ENCODE results near the gene HTRA3. TPM values are rescaled to one million over a fixed set of nuclear protein-coding genes. Genes with fewer than 3 reads are reported as not detected.

HTRA3 gene
- total and polyA plus RNA-seq, 2 experiments from 2014 or later: 3.2 to 5.2 TPM

DNA sequence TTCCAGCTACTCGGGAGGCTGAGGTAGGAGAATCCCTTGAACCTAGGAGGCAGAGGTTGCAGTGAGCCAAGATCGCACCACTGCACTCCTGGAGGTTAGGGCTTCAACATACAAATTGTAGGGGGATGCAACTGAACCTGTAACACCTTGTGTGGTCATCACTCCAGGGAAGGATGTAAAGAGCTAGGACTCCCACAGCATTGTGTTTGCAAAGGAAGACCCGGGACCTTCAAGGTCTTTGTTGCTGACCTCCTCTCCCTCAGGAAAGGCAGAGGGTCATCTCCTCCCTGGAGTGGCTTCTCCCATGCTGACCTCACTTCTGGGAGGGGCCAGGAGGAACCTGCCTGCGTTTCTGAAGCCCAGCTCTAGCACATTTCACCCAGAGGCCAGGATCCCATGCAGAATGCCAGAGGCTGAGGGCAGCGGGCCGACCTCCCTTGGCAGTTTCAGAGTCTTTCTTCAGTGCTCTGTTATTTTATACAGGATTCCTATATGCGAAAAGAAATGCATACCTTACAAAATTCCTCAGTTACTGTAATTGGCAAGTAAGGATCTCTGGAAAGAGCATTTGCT, 80.2 kb downstream of the HTRA3 start:
- H3K9me3 ChIP-seq (ENCODE audit: low read depth): no peaks in the 10 kb centered on the region
- H3K9me2 ChIP-seq (ENCODE audit: insufficient read depth): no peaks in the 10 kb centered on the region
- in situ Hi-C loops (cut with MboI): no loop called here
- peaks cover 4% of the 10 kb centered on the region; the same call in 1 of the 2 replicates for H3K4me1 ChIP-seq (ENCODE audit: insufficient read depth)
- no peak overlapping the region for H2AFZ ChIP-seq
- no peaks in the 10 kb centered on the region for H4K20me1 ChIP-seq (ENCODE audit: insufficient read depth)
- H3K27me3 ChIP-seq (replicated peaks; ENCODE audit: insufficient read depth): peaks cover 12% of the 10 kb centered on the region
- no peak overlapping the region for H3K4me2 ChIP-seq (ENCODE audit: unreplicated experiment)
- H3K27ac ChIP-seq: no peak overlapping the region
- H3K79me2 ChIP-seq (ENCODE audit: insufficient read depth): no peaks in the 10 kb centered on the region
- no peaks in the 10 kb centered on the region for H3F3A ChIP-seq (ENCODE audit: insufficient read depth)
- H3K9ac ChIP-seq: no peak overlapping the region
- 54 to 61% methylated on average over 7 of the region's 7 CpGs for WGBS, 2 experiments (ENCODE audit: low coverage in 1 of 2, low lambda C conversion rate in 2 of 2, missing lambda C conversion rate in 2 of 2)
- TF ChIP-seq EZH2 (IDR thresholded peaks at IDR 0.05; ENCODE audit: insufficient read depth, poor library complexity, severe bottlenecking): no peak
- TF ChIP-seq EZH2phosphoT487 (IDR thresholded peaks at IDR 0.05; ENCODE audit: insufficient read depth, low read depth): no peak
- DNase-seq: no peak
- H3K36me3 ChIP-seq (ENCODE audit: low read depth): no peaks in the 10 kb centered on the region
- no peak overlapping the region for H3K4me3 ChIP-seq

DNA sequence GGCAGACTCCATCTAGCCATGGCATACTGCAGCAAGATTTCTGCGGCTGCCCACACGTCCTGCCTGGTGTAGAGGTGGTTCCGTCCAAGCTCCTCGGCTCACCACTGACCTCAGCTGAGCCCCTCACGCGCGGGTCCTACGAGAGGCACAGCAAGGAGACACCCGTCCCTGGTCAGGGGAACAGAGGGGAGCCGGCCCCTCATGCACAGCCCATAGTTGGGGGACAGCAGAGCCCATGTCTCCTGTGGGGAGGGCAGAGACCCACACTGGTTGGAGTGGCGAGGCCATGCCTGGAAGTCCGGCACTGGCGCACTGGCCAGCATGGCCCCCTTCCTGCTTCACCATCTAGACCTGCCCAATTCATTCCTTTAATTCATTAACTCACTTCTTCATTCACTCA, 80.8 kb downstream of the HTRA3 start:
- WGBS, 2 experiments (ENCODE audit: low coverage in 1 of 2, low lambda C conversion rate in 2 of 2, missing lambda C conversion rate in 2 of 2): 89 to 91% methylated on average over 13 of the region's 13 CpGs

DNA sequence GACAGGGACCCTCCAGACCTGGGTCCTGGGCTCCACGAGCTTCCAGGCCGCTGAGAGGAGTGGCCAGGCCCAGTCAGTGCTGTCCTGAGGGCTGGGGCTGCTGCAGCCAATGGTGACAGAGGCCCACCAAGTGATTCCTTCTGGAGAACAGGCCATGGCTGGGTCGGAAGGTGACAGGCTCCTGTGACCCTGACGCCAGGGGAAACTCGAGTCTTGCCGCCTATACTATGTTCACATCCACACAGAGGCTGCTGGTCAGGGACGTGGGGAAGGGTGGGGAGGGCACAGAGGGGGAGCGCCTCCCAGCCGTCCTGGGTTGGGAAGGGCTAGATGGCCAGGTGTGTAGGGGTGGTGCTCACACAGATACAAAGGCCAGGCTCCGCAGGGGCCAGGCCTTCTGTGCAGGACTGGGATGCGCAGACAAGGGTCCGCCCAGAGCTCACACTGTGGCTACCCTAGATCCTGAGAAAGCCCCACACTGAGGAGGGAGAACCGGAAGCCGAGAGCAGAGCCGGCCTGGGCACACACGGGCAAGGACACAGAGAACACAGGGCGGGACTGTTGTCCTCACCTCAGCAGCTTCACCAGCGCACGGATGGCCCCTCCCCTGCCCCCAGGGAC, 81.4 kb downstream of the HTRA3 start:
- H3K9ac ChIP-seq: no peak overlapping the region
- peaks cover 12% of the 10 kb centered on the region for H3K27me3 ChIP-seq (replicated peaks; ENCODE audit: insufficient read depth)
- no peak overlapping the region for H3K27ac ChIP-seq
- in situ Hi-C loops (cut with MboI): no loop called here
- H3K4me2 ChIP-seq (ENCODE audit: unreplicated experiment): no peak overlapping the region
- H2AFZ ChIP-seq: no peak overlapping the region
- no peaks in the 10 kb centered on the region for H3F3A ChIP-seq (ENCODE audit: insufficient read depth)
- 69 to 73% methylated on average over 9 to 19 of the region's 19 CpGs for WGBS, 2 experiments (ENCODE audit: low coverage in 1 of 2, low lambda C conversion rate in 2 of 2, missing lambda C conversion rate in 2 of 2)
- no peak overlapping the region for H3K4me3 ChIP-seq
- H3K9me3 ChIP-seq (ENCODE audit: low read depth): no peaks in the 10 kb centered on the region
- H3K4me1 ChIP-seq (ENCODE audit: insufficient read depth): peaks cover 10% of the 10 kb centered on the region
- H4K20me1 ChIP-seq (ENCODE audit: insufficient read depth): no peaks in the 10 kb centered on the region
- TF ChIP-seq EZH2phosphoT487 (IDR thresholded peaks at IDR 0.05; ENCODE audit: insufficient read depth, low read depth) (no peak), EZH2 (IDR thresholded peaks at IDR 0.05; ENCODE audit: insufficient read depth, poor library complexity, severe bottlenecking) (no peak)
- no peaks in the 10 kb centered on the region for H3K79me2 ChIP-seq (ENCODE audit: insufficient read depth)
- H3K36me3 ChIP-seq (ENCODE audit: low read depth): no peaks in the 10 kb centered on the region
- no peak for DNase-seq
- no peaks in the 10 kb centered on the region for H3K9me2 ChIP-seq (ENCODE audit: insufficient read depth)

More for the DNA sequence above, 80.8 kb downstream of the HTRA3 start:
- H2AFZ ChIP-seq: no peak overlapping the region
- H3K27me3 ChIP-seq (replicated peaks; ENCODE audit: insufficient read depth): peaks cover 12% of the 10 kb centered on the region
- no peak overlapping the region for H3K27ac ChIP-seq
- H3K9me2 ChIP-seq (ENCODE audit: insufficient read depth): no peaks in the 10 kb centered on the region
- TF ChIP-seq EZH2phosphoT487 (IDR thresholded peaks at IDR 0.05; ENCODE audit: insufficient read depth, low read depth) (no peak), EZH2 (IDR thresholded peaks at IDR 0.05; ENCODE audit: insufficient read depth, poor library complexity, severe bottlenecking) (no peak)
- H3F3A ChIP-seq (ENCODE audit: insufficient read depth): no peaks in the 10 kb centered on the region
- no peak overlapping the region for H3K4me2 ChIP-seq (ENCODE audit: unreplicated experiment)
- no peaks in the 10 kb centered on the region for H3K36me3 ChIP-seq (ENCODE audit: low read depth)
- no peaks in the 10 kb centered on the region for H3K9me3 ChIP-seq (ENCODE audit: low read depth)
- DNase-seq: no peak
- peaks cover 6% of the 10 kb centered on the region for H3K4me1 ChIP-seq (ENCODE audit: insufficient read depth)
- H3K4me3 ChIP-seq: no peak overlapping the region
- no peaks in the 10 kb centered on the region for H4K20me1 ChIP-seq (ENCODE audit: insufficient read depth)
- no peak overlapping the region for H3K9ac ChIP-seq
- in situ Hi-C loops (cut with MboI): no loop called here
- no peaks in the 10 kb centered on the region for H3K79me2 ChIP-seq (ENCODE audit: insufficient read depth)

DNA sequence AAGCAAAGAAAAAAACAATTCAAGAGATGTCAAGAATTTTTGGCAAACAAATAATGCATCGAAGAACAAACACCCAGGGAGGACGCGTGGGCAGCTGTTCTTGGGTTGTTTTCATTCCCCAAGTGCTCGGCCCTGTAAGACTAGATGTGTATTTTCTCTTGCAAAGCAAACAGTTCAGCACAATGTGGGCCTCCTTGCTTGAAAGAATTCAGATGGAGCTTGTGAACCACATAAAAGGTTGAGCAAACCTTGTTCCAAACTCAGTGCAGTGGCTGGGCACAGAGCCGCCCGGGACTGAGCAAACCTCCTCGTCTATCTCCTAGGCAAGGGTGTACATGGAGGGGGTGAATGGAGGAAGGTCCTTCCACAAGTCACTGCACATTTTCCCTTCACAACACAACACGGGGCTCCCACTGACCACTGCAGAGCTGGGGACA, 82.4 kb downstream of the HTRA3 start:
- H3K9me2 ChIP-seq (ENCODE audit: insufficient read depth): no peaks in the 10 kb centered on the region
- 23 to 29% methylated on average over 8 of the region's 8 CpGs for WGBS, 2 experiments (ENCODE audit: low coverage in 1 of 2, low lambda C conversion rate in 2 of 2, missing lambda C conversion rate in 2 of 2)
- peaks cover 10% of the 10 kb centered on the region for H3K4me1 ChIP-seq (ENCODE audit: insufficient read depth)
- H3K36me3 ChIP-seq (ENCODE audit: low read depth): no peaks in the 10 kb centered on the region
- peak; percentile 15 for DNase-seq
- H3K4me3 ChIP-seq: no peak overlapping the region
- no peaks in the 10 kb centered on the region for H3K79me2 ChIP-seq (ENCODE audit: insufficient read depth)
- no peak overlapping the region for H3K4me2 ChIP-seq (ENCODE audit: unreplicated experiment)
- in situ Hi-C loops (cut with MboI): no loop called here
- TF ChIP-seq EZH2 (IDR thresholded peaks at IDR 0.05; ENCODE audit: insufficient read depth, poor library complexity, severe bottlenecking) (no peak), EZH2phosphoT487 (IDR thresholded peaks at IDR 0.05; ENCODE audit: insufficient read depth, low read depth) (no peak)
- H3K27ac ChIP-seq: no peak overlapping the region
- no peaks in the 10 kb centered on the region for H4K20me1 ChIP-seq (ENCODE audit: insufficient read depth)
- H3K27me3 ChIP-seq (replicated peaks; ENCODE audit: insufficient read depth): peaks cover 17% of the 10 kb centered on the region
- no peak overlapping the region for H3K9ac ChIP-seq
- no peaks in the 10 kb centered on the region for H3K9me3 ChIP-seq (ENCODE audit: low read depth)
- H3F3A ChIP-seq (ENCODE audit: insufficient read depth): no peaks in the 10 kb centered on the region
- no peak overlapping the region for H2AFZ ChIP-seq

All from GM23248 (cell line).